ENCODE measurements around the gene TICAM2.

Gene TICAM2

GRCh38 chr5:115535479-115536035 lies 66.7 kb downstream of the TICAM2 start:
- DNase-seq, result no peak

DNA sequence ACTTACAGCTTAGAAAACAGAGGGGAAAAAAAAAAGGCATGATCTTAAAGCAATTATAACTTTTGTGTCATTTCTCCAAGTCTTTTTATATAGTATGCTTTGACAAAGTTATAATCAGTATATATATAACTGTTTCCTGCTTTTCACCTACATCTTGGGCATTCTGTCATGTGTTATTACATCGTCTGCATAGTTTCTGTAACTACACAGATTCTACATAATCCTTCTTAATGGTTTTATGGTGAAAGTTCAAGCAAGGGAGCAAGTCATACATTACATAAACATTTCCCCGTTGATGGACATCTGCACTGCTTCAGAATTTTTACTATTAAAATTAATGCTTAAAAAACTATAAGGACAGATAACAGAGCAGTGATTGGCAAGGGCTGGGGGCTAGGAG lies 69.8 kb downstream of the TICAM2 start:
- DNase-seq, result no peak

- no peak for DNase-seq
These were observed 70.4 kb downstream of the TICAM2 start for GRCh38 chr5:115531787-115532367.

DNA sequence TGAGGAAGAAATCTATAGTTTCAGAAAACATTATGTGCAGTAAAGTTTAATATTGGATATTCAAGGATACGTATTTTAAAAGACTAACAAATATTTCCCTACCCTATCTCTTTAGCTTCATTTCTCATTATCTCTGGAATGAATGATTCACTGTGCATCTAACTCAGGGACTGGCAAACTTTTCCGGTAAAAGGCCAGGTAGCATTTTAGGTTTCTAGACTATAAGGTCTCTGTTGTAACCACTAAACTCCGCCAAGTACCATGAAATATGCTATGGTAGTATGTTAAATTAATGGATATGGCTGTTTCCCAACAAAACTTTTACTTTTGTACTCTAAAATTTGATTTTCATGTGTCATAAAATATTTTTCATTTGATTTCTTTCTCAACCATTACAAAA lies 70.9 kb downstream of the TICAM2 start:
- DNase-seq, result no peak

DNA sequence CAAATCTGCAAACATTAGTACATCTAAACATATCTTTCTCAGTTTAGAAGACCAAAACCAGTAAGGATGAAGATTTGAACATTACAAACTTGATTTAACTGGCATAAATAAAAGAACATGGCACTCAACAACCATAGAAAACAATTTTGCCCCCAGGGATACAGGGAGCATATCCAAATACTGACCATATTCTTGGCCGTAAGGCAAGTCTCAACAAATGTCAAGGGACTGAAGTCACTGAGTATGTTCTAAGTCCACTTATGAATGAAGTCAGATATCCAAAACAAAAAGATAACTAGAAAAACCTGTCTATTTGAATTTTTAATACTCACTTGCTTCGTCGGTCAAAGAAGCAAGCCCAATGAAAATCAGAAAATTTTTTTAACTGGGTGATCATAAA lies 71.9 kb downstream of the TICAM2 start:
- no peak for DNase-seq
